Left kidney (tissue), 8 donors: ENCODE data around the gene IL16. TPM values are rescaled to one million over a fixed set of nuclear protein-coding genes. Genes with fewer than 3 reads are reported as not detected.
"Not testable (repeated sequence)": the region's sequence is repeated elsewhere in the genome, so short reads cannot be mapped to it uniquely, and the experiment has no call there.

ENCODE experiments used
- DNase-seq: peaks from one replicate; pipeline ENCODE4 v3.0.0-alpha.2; 2013
- long read RNA-seq, 8 donors: transcript quantifications; one replicate each; lab custom pipeline, GENCODE V29; 2026
- polyA plus RNA-seq: library from polyadenylated mRNA; unstranded; fragments of 120-200 nt; gene quantifications from one replicate; pipeline ENCODE4 v1.2.1, GENCODE V29; 2013; ENCODE audit not compliant: insufficient read length

IL16 gene
- 4.9 TPM for polyA plus RNA-seq
- long read RNA-seq, donor 1 = 0 reads
- long read RNA-seq, donor 2 = 0 reads
- long read RNA-seq, donor 3 = 0 reads
- long read RNA-seq, donor 4 = 0 reads
- long read RNA-seq, donor 5 = 0 reads
- long read RNA-seq, donor 6 = 0 reads
- long read RNA-seq, donor 7 = 0 reads
- long read RNA-seq, donor 8 = 0 reads

DNA sequence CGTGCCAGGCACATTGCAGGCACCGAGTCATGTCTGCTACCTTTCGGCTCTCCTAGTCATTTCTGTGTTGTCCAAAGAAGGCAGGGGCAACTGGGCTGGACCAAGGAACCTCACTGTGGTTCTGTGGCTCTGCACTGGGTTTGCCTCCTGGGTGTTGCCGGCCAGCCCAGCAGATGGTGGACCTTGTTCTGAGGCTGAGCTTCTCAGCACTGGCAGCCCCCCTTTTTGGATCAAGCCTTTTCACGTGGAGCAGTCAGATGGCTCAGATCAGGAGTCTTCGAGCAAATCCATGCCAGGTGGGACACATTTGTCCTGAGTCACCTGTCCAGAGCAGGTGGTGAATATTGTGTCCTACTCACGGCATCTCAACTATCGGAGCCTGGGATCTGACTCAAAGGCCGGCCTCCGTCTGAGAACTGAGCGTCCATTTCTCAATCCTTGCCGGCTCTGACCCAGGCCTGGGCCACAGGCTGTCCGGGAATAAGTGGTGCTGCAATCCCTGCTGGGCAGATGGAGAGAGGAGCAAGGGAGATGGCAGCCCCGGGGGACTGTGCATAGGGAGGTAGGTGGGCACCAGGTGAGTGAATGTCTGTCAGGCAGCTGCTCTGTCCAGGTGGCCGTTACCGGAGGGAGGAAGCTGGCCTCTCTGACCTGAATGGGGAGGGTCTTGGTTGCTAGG lies at the start of gene IL16:
Gene IL16, plus strand, starts transcription at position 304 of the 679 bp plus-strand sequence. CDS start 28,521 bp downstream, outside the sequence.
- DNase-seq = no peak

DNA sequence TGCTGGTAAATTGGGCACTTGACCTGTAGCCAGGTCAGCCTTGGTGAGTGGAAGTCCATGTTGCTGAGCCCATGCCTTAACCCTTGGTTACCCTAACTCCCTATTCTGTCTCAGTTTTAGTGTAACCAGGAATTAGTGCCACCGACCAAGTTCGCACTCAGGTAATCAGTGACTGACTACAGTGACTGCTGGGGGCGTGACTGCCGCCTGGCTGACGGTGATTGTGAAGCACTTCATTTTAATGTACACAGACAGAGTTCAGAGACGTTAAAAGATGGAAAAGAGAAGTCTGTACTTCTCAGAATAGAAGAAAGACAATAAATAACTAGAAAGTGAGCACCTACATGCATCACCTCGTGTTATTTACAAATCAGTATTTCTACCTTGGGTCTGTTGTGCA lies 45.3 kb upstream of the IL16 start:
- DNase-seq = no peak

DNA sequence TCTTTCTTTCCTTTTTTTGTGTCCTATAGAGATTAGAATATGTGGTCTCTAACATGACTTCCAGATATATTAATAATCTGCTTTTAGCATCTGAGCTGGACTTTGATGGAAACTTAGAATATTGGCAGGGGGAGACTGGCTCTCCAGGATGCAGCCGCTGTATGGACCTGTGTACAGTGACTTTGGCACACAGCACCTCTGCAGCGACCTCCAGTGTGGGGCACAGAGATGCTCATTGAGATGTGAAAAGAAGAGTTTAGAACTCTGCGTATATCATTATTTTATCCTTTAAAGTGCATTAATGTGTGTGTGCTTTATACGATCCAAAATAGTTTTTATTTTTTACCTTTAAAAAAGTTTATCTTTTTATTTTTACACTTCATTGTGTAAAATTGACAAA lies 44.3 kb upstream of the IL16 start:
- no peak for DNase-seq

GRCh38 chr15:81152799-81153198 lies 43.9 kb upstream of the IL16 start:
- DNase-seq = no peak

DNA sequence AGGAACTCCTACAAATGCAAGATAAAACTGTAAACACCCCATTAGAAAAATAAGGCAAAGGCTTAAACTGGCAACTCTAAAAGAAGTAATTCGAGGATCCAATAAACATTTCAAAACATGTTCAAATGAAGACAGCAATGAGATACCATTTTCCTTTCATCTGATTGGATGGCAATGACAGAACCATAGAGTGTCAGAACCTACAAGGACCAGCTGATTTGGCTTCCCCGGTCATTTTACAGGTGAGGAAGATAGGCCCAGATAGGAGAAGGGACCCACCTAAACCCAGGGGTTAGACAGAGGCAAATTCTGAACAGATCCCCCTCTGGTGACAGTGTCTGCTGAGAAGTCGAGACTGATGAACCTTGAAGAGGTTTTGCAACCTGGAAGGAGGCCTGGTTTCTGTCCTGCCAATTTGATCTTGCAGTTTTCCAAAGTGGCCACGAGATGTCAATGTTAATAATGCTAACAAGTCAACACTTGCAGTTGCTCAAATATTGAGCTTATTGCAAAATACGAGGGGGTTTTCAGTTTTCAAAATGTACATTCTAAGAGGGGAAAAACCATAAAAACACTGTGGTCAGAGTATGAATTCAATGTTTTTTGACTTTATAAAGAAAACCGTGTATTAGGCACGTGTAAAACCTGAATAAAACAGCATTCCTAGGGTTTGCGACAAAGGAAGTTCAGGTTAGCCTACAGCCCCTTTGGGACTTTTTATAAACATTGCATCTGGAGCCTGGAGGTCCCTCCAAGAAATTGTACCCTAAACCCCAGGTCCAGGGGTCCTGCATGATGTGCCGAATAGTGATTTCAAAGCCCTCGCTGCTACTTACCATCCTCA lies 41.1 kb upstream of the IL16 start:
- DNase-seq = peak; percentile 11

- no peak for DNase-seq
Observed at GRCh38 chr15:81156324-81156723, 40.4 kb upstream of the IL16 start.

DNA sequence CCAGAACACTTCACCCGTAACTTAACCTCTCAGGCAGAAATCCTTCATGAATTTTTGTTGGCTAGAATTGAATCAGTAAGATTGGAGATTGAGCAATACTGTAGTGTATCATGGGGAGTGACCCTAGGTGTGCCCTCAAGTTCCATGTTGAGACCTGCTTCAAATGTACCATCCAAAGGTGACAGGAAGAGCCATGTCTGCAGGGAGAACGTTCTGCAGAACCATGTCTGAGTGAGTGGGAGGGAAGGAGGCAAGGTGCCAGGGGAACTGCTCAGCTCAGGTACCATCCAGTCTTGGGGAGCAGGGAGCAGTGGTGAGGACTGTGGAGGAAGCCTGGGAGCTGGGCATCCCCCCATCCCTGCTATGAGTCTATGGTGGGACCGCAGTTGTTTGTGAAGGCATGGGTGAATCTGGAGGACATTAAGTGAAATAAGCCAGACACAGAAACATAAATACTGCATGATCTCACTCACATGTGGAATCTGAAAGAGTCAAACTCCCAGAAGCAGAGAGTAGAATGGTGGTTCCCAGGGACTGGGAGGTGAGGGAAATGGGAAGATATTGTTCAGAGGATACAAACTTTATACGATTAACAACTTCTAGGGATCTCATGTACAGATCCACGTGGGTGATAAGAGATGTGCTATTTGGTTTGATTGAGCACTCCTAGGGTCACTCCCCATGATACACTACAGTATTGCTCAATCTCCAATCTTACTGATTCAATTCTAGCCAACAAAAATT lies 39.3 kb upstream of the IL16 start:
- no peak for DNase-seq

GRCh38 chr15:81157939-81158223 lies 38.8 kb upstream of the IL16 start:
- no peak for DNase-seq

DNA sequence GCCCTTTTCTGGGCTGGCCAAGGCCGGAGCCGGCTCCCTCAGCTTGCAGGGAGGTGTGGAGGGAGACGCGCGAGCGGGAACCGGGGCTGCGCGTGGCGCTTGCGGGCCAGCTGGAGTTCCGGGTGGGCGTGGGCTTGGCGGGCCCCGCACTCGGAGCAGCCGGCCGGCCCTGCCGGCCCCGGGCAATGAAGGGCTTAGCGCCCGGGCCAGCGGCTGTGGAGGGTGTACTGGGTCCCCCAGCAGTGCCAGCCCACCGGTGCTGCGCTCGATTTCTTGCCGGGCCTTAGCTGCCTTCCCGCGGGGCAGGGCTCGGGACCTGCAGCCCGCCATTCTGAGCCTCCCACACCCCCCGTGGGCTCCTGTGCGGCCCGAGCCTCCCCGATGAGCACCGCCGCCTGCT lies 38.1 kb upstream of the IL16 start:
- DNase-seq = not testable (repeated sequence)

DNA sequence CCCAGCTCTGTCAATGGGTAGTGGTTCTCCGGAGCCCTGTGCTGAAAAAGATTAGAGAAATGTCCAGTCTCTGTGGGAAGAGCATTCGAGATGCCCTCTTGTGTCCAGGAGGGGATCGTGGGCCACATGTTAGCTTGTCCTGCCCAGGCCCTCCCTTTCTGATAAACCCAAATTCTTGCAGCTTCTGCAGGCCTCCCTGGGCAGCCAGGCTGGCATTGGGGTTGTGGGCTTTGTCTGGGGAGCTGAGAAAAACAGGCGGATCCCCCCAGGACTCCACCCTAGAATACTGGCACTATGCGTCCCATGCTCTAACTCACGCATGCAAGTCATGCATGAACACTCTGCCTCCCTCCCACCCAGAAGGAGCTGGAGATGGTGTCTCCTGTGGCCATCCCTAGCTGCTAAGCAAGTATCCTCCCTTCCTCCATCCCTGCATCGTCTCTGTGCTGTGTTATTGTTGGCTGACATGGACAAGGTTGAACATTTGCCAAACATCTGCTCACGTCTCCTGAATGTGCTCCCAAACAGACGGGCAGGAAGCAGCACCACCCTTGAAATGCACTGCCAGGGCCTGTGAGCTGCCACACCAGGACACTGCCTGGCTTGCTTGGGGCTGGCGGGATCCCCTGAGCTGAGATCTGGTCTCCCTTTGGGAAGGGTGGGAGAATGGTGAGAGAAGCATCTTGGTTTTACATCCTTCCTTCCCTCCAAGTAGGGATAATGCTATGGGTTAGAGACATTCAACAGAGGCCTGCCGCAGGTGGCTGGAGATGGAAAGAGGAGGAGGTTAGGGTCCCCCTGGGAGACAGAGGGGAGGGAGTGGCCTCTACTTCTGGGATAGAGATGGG lies 36.1 kb upstream of the IL16 start:
- peak; percentile 20 for DNase-seq

- no peak for DNase-seq
Observed at GRCh38 chr15:81161160-81161673, 35.5 kb upstream of the IL16 start.

GRCh38 chr15:81161851-81162250 lies 34.8 kb upstream of the IL16 start:
- no peak for DNase-seq

DNA sequence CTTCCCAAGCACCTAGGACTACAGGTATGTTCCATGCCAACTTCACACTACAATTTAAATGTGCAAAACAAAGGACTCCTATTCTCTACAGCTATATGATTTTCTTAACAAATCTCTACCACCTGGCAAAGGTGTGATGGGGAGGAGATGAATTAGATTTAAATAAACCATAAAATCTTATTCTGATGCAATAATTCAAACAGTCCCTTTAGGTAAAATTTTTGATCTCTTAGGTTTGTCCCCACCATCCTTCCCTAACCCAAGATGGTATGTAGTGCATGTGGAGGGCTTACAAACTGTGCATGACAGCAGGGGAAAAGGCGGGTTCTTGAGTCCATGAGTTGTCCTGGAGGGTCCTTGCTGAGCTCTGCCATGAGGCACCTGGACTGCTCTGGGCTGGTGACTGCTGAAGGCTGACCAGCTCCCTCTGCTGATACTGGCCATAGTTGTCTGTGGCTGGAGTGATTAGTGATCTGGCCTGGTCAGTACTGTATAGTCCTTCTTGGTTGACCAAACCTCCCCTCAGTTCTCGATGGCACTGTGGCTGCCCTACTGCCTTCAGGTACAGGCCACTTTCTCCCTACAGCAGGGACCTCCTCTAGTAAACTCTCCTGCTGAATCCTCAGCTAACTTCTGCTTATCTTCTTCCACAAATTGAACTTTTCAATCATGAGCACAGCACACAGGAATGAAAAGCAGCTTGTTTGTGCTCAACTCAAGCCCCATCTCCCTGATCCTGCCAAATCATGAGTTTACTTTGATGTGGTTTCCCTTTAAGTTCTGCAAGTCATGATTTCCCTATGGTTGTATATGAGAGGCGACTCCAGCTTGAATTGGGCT lies 32.5 kb upstream of the IL16 start:
- DNase-seq = no peak

GRCh38 chr15:81165535-81165934 lies 31.1 kb upstream of the IL16 start:
- DNase-seq = no peak

GRCh38 chr15:81166636-81167305 lies 29.9 kb upstream of the IL16 start:
- DNase-seq = no peak

DNA sequence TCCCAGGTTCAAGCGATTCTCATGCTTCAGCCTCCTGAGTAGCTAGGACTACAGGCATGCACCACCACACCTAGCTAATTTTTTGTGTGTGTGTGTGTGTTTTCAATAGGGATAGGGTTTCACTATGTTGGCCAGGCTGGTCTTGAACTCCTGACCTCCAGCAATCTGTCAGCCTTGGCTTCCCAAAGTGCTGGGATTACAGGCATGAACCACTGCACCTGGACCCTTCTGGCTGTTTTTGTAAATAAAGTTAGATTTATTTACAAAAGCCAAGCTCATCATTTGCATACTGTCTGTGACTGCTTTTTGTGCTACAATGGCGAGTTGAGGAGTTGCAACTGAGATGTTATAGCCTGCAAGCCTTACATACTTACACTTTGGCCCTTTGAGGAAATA lies 28.6 kb upstream of the IL16 start:
- no peak for DNase-seq

DNA sequence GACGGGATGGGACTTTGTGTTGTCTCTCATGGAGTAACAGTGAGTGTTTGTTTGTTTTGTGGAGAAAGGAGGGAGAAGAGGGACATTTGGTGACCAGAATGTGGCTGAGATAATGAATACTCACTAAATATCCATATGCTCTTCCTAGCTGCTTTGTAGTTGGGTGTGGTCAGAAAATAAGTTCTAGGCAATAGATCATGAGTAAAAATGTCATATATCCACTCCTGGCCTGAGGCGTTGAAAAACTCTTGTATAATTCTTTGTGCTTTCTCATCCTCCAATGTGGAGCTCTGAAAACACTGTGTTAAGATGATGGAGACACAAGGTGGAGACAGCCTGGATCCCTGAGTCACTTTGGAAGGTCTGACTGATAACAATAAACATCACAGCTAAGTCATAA lies 28.0 kb upstream of the IL16 start:
- DNase-seq = no peak

GRCh38 chr15:81170511-81170910 lies 26.2 kb upstream of the IL16 start:
- no peak for DNase-seq

DNA sequence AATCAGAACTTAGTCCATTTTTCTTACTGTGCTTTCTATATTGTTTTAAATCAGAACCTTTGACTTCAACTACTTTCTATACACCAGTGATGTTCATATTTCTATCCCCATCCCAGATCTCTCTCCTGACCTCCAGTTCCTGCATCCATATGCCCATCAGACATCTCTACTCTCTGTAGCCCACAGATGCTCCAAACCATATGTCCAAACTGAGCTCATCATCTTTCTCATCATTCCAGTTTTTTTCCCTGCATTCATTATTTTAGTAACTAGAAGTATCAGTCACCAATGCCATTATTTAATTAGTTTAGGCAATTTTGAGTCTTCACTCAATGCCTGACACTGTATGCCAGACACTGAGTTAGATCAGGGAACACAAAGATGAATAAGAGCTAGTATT lies 25.4 kb upstream of the IL16 start:
- DNase-seq = no peak
